HCEC 1CT (cell line): ENCODE data around the gene CHAF1A.

Source experiments
- DNase-seq: peaks from one replicate; pipeline ENCODE4 v3.0.0-alpha.2; 2017

The CHAF1A gene

GRCh38 chr19:4406626-4407025, 4.2 kb downstream of the CHAF1A start:
- DNase-seq: no peak

DNA sequence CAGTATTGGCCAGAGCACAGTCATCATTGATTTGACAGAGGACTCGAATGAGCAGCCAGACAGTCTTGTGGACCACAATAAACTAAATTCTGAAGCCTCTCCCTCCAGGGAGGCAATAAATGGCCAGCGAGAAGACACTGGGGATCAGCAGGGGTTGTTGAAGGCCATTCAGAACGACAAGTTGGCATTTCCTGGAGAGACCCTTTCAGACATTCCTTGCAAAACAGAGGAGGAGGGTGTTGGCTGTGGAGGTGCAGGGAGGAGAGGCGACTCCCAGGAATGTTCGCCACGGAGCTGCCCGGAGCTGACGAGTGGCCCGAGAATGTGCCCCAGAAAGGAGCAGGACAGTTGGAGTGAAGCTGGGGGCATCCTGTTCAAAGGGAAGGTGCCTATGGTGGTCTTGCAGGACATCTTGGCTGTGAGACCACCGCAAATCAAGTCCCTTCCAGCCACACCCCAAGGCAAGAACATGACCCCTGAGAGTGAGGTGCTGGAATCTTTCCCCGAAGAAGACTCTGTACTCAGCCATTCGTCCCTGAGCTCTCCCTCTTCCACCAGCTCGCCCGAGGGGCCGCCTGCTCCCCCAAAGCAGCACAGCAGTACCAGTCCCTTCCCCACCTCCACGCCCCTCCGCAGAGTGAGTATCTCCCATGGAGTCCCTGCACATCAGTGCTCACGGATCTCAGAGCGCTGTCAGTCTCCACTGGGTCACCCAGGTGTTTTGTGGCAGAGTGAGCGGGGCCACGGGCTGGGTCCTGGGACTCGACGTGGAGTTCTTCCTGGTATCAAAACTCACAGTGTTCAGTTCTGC, 6.9 kb downstream of the CHAF1A start:
- DNase-seq: no peak

- DNase-seq: no peak
These were observed 11.1 kb downstream of the CHAF1A start for GRCh38 chr19:4413588-4413987.

DNA sequence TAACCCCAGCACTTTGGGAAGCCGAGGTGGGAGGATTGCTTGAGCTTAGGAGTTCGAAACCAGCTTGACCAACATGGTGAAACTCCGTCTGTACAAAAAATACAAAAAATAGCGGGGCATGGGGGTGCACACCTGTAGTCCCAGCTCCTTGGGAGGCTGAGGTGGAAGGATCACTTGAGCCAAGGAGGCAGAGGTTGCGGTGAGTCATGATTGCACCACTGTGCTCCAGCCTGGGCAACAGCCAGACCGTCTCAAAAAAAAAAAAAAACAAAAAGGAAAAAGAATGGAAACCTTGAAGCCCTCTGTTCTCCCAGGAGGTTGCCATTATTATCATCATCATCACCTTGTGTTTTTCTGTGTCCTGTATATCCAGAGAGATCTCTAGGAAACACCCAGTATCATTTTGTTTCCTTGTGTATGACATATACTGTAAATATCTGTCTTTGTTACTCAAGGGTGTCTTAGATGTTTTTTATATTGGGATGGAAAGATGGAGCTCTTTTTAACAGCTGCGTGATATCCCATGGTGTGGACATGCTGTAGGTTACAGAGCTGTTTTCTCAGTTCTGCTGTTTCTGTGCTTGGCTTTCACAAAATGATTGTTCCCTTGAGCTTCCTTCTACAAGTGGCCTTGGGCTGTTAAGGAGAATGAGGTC, 11.8 kb downstream of the CHAF1A start:
- DNase-seq: peak; percentile 57

GRCh38 chr19:4414800-4415321, 12.4 kb downstream of the CHAF1A start:
- no peak for DNase-seq

DNA sequence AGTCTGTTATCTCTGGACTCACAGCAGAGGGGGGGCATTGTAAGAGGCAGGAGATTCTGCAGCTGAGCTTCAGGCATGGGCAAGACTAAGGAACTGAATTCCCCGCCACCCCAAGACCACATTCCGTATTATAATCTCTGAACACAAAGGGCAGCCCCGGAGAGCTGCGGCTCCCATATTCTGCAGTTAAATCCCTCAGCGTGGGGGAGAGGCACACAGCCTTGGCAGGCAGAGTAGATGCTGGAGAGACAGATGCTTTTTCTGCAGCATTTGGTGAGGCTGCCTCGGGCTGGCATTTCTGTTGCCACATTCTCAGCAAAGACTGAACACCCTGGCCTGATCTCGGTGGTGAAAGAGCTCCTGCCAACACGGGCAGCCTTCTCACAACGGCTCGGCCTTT, 12.9 kb downstream of the CHAF1A start:
- no peak for DNase-seq

- DNase-seq: no peak
These were observed 13.8 kb downstream of the CHAF1A start for GRCh38 chr19:4416268-4416667.

DNA sequence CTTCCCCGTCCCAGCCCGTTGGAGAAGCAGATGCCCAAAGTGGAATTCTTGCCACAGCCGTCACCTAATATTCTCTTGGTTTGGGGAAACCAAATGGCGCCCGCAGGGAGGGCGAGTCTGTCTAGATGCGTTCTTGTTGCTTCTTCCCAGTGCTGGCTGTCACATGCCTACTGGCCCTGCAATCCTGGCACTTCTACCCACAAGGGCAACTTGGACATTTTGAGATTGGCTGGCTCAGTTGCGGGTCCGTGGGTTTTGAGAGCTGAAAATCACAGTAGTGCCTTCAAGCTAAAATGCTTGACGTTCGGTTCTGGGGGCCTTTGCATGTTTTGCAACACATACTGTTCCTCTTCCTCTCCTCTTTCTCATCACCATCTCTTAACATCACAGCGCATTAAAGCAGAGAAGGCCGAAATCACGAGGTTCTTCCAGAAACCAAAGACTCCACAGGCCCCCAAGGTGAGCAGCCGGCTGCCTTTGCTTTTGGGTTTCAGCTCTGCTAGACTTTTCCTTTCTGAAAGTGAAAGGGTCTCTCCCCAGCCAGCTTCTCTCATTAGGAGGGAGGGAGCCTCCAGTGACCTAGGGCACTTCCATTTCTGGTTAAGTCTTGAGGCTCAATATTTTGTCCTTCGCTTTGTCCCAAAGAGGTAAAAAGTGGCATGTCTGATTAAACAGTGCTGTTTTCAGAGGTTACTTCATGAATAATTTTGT, 21.1 kb downstream of the CHAF1A start:
- no peak for DNase-seq

DNA sequence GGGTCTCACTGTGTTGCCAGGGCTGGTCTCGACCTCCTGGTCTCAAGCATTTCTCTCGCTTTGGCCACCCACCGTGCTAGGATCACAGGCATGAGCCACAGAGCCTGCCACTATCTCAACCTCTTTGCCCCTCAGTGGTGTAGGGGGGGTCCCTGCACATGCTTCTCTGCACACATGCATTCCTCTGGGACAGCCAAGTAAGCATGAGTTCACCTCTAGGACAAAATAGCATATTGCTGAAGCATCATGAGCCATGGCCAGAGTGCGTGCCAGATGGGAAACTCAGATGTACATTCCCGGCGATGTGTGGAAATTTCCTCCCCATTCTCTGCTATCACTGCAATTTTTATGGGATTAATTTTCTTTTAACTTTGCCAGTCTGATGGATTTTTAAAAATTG, 23.1 kb downstream of the CHAF1A start:
- peak; percentile 94 for DNase-seq

DNA sequence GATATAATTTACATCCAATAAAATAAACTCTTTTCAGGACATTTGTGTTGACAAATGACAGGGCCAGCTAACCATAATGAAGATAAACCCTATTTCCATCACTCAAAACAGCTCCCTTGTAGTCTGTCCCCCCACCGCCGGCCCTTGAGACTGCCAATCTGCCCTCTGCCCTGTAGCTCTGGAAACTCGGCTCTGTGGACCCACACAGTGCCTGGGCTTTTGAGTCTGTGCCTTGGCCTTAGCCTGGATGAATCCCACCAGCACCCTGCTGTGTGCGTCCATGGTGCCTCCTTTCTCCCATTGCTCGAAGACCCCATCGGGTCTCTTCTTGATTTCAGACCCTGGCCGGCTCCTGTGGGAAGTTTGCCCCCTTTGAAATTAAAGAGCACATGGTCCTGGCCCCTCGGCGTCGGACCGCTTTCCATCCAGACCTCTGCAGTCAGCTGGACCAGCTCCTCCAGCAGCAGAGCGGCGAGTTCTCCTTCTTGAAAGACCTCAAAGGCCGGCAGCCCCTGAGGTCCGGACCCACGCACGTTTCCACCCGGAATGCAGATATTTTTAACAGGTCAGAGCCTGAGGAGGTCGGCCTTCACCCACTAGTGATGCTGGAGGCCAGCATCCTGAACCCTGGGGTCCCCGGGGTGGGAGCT, 26.0 kb downstream of the CHAF1A start:
- no peak for DNase-seq

GRCh38 chr19:4429256-4429655, 26.8 kb downstream of the CHAF1A start:
- DNase-seq: no peak

DNA sequence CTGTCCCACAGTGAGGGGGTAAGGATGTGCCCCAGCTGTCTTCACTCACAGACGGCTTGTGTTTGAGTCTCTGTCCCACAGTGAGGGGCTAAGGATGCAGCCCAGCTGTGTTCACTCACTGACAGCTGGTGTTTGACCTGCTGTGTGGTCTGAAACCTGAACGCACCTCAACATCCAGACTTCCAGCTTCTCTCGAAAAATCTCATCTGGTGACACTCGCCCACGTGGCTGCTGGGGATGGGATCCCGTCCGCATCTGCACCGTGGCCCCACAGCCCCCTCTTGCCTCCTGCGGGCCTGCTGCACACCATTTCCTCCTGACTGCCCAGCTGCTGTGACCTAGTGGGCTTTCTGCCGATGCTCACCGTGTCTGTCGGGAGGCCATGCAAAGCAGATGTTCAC, 27.3 kb downstream of the CHAF1A start:
- DNase-seq: no peak

DNA sequence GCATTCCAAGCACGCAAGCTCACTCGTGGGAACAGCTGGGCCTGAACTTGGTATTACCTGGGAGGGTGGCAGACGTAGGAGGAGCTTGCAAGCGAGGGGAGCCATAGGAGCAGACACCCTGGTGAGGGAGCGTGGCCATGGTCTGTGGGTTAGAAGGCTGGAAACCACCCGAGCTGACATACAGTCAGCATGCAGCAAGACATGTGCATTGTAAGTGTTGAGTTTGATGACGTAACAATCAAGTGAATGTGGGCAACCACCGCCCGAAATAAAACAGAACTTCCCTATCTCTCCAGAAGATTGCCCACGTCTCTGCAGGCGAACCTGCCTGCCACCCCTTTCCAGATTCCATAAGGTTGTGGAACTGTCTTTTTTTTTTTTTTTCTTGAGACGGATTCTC, 28.3 kb downstream of the CHAF1A start:
- DNase-seq: no peak

DNA sequence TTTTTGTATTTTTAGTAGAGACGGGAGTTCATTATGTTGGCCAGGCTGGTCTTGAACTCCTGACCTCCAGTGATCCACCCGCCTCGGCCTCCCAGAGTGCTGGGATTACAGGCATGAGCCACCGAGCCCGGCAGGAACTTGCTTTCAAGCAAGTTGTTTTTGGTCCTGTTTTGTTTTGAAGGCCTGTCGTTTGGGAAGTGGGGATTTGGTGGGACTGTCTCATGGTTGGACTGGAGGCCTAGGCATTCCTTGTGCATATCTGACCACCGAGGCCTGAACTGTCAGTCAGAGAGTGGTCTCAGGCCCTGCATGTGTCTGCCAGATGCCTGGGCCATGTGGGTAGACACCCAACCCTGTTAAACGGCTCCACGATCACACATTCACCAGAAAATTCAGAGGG, 28.9 kb downstream of the CHAF1A start:
- DNase-seq: no peak

- DNase-seq: no peak
These were observed 29.6 kb downstream of the CHAF1A start for GRCh38 chr19:4431808-4432674.

GRCh38 chr19:4432918-4433506, 30.6 kb downstream of the CHAF1A start:
- no peak for DNase-seq

GRCh38 chr19:4434391-4434790, 32.0 kb downstream of the CHAF1A start:
- DNase-seq: no peak

- DNase-seq: no peak
These were observed 33.8 kb downstream of the CHAF1A start for GRCh38 chr19:4436231-4436630.

DNA sequence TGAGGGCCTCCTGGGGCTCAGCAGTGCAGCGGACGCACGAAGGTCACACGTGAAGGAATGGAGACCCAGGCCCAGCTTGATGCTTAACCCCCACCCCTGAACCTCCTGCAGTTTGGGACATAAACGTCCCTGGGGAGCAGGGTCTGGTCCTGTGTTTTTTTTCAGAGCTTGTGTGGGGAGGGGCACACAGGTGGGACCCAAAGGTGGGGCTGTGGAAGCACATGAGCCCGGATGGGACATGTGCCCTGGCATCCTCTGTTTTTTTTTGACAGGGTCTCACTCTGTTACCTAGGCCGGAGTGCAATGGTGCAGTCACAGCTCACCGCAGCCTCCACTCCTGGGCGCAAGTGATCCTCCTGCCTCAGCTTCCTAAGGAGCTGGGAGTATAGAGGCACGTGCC, 34.7 kb downstream of the CHAF1A start:
- no peak for DNase-seq

DNA sequence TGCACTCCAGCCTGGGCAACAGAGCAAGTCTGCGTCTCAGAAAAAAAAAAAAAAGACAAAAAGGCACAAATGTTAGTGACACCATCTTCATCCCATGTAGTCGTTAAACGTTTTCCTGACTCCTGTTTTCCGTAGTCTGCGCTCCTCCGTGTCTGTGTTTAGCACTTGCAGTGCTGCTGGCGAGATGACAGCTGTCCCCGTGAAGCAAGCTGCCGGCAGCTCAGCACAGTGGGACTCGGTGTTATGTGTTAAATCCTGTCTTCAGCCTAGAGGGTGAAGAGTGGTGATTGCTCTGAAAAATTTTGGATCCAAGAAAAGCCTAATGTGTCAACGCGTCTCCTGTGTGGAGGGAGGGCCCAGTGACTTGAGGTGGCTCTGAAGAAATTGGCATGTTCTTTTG, 36.8 kb downstream of the CHAF1A start:
- no peak for DNase-seq

GRCh38 chr19:4441994-4442818, 39.8 kb downstream of the CHAF1A start:
- no peak for DNase-seq
